T-cell (primary cell): ENCODE measurements around the gene SEH1L. TPM values are rescaled to one million over a fixed set of nuclear protein-coding genes. Genes with fewer than 3 reads are reported as not detected.

Experiments used
- ATAC-seq, 4 experiments: fragments of 200-7000 bp in 3 of 4; fragments of 150-1000 bp in 1 of 4; cut with Tn5 transposase; replicated peaks in 1 of 4; 1 replicate in 3 of 4; 2 replicates in 1 of 4; pipeline ENCODE4 v1.10.0; 2021; ENCODE audit warnings: moderate library complexity in 3 of 4, mild to moderate bottlenecking in 2 of 4, moderate number of reproducible peaks in 1 of 4
- CTCF ChIA-PET, 2 donors: fragments of 300-600 bp; sonication (Branson Sonifier 250); formaldehyde crosslinking; loops; one replicate each; lab custom pipeline; 2022; ENCODE audit warnings: antibody characterized with exemption in 2 of 2; lab: Charles Lee
- POLR2A ChIA-PET, 2 donors: fragments of 300-600 bp; sonication (Branson Sonifier 250); formaldehyde crosslinking; loops; one replicate each; lab custom pipeline; 2022; ENCODE audit warnings: antibody characterized with exemption in 2 of 2; lab: Charles Lee
- DNase-seq, 35 experiments: peaks; one replicate each; pipeline versions ENCODE4 v3.0.0 to v3.0.0-alpha.2; 2013 to 2023
- H3K27ac ChIP-seq: one replicate; pipeline ENCODE4 v1.5.1; 2013; ENCODE audit warnings: low read length
- H3K27me3 ChIP-seq, 2 experiments: replicated peaks in 1 of 2; 1 replicate in 1 of 2; 2 replicates in 1 of 2; pipeline versions ENCODE4 v1.6.1 to v1.7.0; 2013; ENCODE audit warnings: low read length in 1 of 2, mixed read lengths in 1 of 2; ENCODE audit not compliant: control insufficient read depth in 2 of 2, insufficient read depth in 2 of 2; ENCODE audit errors: extremely low read depth in 1 of 2
- H3K36me3 ChIP-seq, 2 donors: 1 replicate in 1 of 2; 2 replicates in 1 of 2; pipeline versions ENCODE4 v1.6.1 to v1.7.0; 2013; ENCODE audit warnings: low read length in 1 of 2; ENCODE audit not compliant: control insufficient read depth in 2 of 2, insufficient read depth in 1 of 2; ENCODE audit errors: extremely low read depth in 1 of 2
- H3K4me1 ChIP-seq, 2 experiments: 1 replicate in 1 of 2; 2 replicates in 1 of 2; pipeline versions ENCODE4 v1.6.1 to v1.7.0; 2013; ENCODE audit warnings: low read length in 2 of 2, mixed read lengths in 1 of 2; ENCODE audit not compliant: insufficient read depth in 2 of 2, control insufficient read depth in 1 of 2; ENCODE audit errors: extremely low read depth in 1 of 2
- H3K4me3 ChIP-seq, 2 donors: 1 replicate in 1 of 2; 2 replicates in 1 of 2; pipeline versions ENCODE4 v1.5.1 to v1.7.0; 2013; ENCODE audit warnings: mild to moderate bottlenecking in 2 of 2, low read length in 1 of 2, moderate library complexity in 1 of 2; ENCODE audit not compliant: control insufficient read depth in 1 of 2; ENCODE audit errors: extremely low read depth in 1 of 2
- H3K9me3 ChIP-seq: 2 replicates; pipeline ENCODE4 v1.7.0; 2013
- H3K27ac Mint-ChIP-seq, 2 donors: one replicate each; pipeline ENCODE4 v1.8.0; 2020 to 2021; ENCODE audit warnings: mild to moderate bottlenecking in 2 of 2, mixed read lengths in 2 of 2
- H3K27me3 Mint-ChIP-seq, 2 donors: one replicate each; pipeline ENCODE4 v1.8.0; 2021 to 2022; ENCODE audit warnings: mixed read lengths in 2 of 2
- H3K36me3 Mint-ChIP-seq: one replicate; pipeline ENCODE4 v1.8.0; 2021; ENCODE audit warnings: mixed read lengths
- H3K4me1 Mint-ChIP-seq, 3 donors: one replicate each; pipeline ENCODE4 v1.8.0; 2020 to 2022; ENCODE audit warnings: mixed read lengths in 3 of 3, mild to moderate bottlenecking in 1 of 3
- H3K4me3 Mint-ChIP-seq, 3 donors: one replicate each; pipeline ENCODE4 v1.8.0; 2020 to 2022; ENCODE audit warnings: mild to moderate bottlenecking in 3 of 3, mixed read lengths in 3 of 3, moderate library complexity in 3 of 3
- H3K9me3 Mint-ChIP-seq, 3 donors: one replicate each; pipeline ENCODE4 v1.8.0; 2020 to 2022; ENCODE audit warnings: mixed read lengths in 3 of 3
- WGBS: methylation state at CpG from one replicate; pipeline ENCODE4 v1.1.5; 2013; ENCODE audit warnings: missing lambda C conversion rate; ENCODE audit not compliant: insufficient coverage; 5-methylcytosine and 5-hydroxymethylcytosine counted together
- total RNA-seq, 35 experiments: library from RNA in 6 of 35; stranded (reverse) in 6 of 35; fragments of 120-200 nt in 1 of 35; gene quantifications; one replicate each; pipeline versions ENCODE4 v1.2.1 to v1.2.4 and lab custom pipeline; 2013 to 2026

Gene SEH1L
- total RNA-seq, 5 donors from 2014 or later (not counting 1 experiment from before 2014, with no cell fraction given): 28.4 to 34.9 (median 29.9) TPM

DNA sequence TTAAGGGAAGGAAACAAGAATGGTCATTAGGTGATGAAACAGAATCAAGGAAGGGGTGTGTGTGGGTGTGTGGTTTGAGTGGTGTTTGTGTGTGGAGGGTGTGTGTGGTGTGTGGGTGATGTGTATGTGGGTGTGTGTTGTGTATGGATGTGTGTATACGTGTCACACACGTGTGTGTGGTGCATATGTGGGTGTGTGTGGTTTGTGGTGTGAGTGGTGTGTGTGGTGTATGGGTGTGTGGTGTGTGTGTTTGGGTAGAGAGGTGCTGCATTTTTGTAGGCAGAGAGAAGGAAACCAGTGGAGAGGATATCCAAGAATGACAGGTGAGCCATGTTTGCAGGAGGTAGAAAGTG is 42.3 kb downstream of the SEH1L start:
- no peaks in the 10 kb centered on the region for H3K9me3 ChIP-seq
- peak overlapping the region in 1 of 2 donors; percentile 99 for H3K4me3 ChIP-seq
- peaks cover 2% of the 10 kb centered on the region for H3K36me3 Mint-ChIP-seq
- peak in 17 of 35 experiments; percentile 4 to 51 (median 20) for DNase-seq
- 0% methylated on average over 2 of the region's 2 CpGs for WGBS
- CTCF ChIA-PET: interaction anchor here in 1 of 2 donors (0.6 kb wide), 1 partner anchor 42 kb away, joined by 6 read pairs; no protein-coding TSS in a partner anchor
- H3K27ac Mint-ChIP-seq: peak overlapping the region; percentile 85 to 93
- H3K4me1 Mint-ChIP-seq: peaks cover 14 to 19% (median 16%) of the 10 kb centered on the region in 3 donors
- H3K9me3 Mint-ChIP-seq: no peaks in the 10 kb centered on the region
- H3K27me3 Mint-ChIP-seq: no peaks in the 10 kb centered on the region
- H3K4me3 Mint-ChIP-seq: peak overlapping the region; percentile 93 to 100 (median 94)
- H3K27ac ChIP-seq: no peak overlapping the region
- POLR2A ChIA-PET: interaction anchor here in 1 of 2 donors (0.7 kb wide), 1 partner anchor 13 kb away, joined by 9 read pairs; no protein-coding TSS in a partner anchor
- no peak for ATAC-seq
- H3K4me1 ChIP-seq: peaks cover 14 to 21% of the 10 kb centered on the region in 2 experiments
- H3K36me3 ChIP-seq: peaks cover 0 to 1% of the 10 kb centered on the region in 2 donors
- H3K27me3 ChIP-seq: no peaks in the 10 kb centered on the region

DNA sequence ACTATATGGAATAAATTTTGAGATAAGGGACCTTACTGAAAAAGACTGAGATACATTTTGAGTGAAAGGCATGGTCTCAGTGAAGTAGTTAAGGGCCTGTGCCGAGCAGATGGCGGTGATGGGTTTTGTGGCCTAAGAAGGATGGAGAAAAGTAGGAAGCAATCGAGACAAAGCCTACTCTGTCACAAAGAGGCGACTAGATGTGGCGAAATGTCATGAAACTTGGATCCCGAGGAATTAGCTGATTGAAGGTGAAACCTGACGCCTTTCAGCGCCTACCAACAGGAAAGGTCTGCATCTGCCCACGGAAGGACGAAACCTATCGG is 42.8 kb downstream of the SEH1L start:
- ChIA-PET POLR2A (interaction anchor here (0.5 to 1.5 kb wide), 10 partner anchors 14 to 1141 kb away, joined by 3 to 16 read pairs (median 6); partner anchors contain the start of genes AFG3L2 (in 1 of the 2) and PTPN2 (in 1 of the 2)), CTCF (interaction anchor here (0.6 to 1.1 kb wide), 11 partner anchors 9 to 736 kb away, joined by 3 to 10 read pairs (median 3); partner anchors contain the start of genes FAM210A (in 1 of the 2), PTPN2 (in 1 of the 2), RNMT (in 1 of the 2) and SEH1L (in 1 of the 2))
- peak overlapping the region; percentile 85 to 93 for H3K27ac Mint-ChIP-seq
- H3K27me3 Mint-ChIP-seq: no peaks in the 10 kb centered on the region
- 2% methylated on average over 9 of the region's 11 CpGs for WGBS
- ATAC-seq (peak in 1 of 4 experiments; percentile 1), DNase-seq (no peak)
- Histone ChIP-seq H3K4me1 (peaks cover 14 to 21% of the 10 kb centered on the region in 2 experiments), H3K27me3 (no peaks in the 10 kb centered on the region), H3K36me3 (no peaks in the 10 kb centered on the region), H3K4me3 (peak overlapping the region; percentile 62 to 99), H3K9me3 (no peaks in the 10 kb centered on the region), H3K27ac (peak overlapping the region; percentile 3)
- no peaks in the 10 kb centered on the region for H3K36me3 Mint-ChIP-seq
- H3K4me1 Mint-ChIP-seq: peaks cover 14 to 19% (median 16%) of the 10 kb centered on the region in 3 donors
- no peaks in the 10 kb centered on the region for H3K9me3 Mint-ChIP-seq
- peak overlapping the region; percentile 93 to 100 (median 94) for H3K4me3 Mint-ChIP-seq

DNA sequence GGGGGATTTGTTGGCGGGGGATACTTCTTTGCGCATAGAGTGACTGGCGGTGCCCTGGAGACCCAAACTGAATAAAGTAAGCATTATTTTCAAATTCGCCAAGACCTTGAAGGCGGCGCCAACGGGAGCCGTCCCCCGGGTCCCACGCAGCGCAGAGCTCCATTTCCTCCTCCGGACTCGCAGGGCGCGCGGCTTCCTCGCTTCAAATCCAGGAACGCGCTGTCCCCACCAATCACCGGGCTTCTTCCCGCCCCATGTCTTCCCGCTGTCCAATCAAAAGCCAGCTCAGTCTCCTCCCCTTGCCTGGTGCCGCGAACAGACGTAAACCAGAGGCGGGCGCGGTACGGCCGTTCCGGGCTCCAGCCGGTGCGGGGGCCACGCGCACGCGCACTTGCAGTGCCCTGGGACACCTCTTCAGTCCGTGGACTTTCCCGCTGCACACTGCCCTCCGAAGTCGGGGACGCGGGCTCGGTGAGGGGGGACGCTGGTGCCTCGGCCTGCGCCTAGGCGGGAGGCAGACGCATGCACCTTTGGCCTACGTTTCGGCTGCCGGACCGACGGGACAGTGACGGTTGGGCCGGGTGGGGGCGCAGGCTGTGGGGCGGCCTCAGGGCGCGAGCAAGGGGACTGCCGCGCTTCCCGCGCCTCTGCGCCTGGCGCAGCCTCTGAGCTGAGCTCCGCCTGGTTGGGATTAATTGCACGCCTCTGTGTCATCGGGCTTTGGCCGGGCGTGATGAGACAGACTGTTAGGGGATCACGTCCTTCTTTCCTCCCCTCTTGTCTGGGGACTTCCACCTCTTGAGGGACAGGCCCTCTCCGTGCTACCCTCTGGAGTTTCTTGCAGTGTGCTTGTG is 43.4 kb downstream of the SEH1L start, which contains the start of gene CEP192:
Gene CEP192, plus strand, starts transcription at position 396 of the 854 bp plus-strand sequence. CDS start 8,063 bp downstream, outside the sequence.
- no peaks in the 10 kb centered on the region for H3K9me3 Mint-ChIP-seq
- peak within 1 kb of the TSS; percentile 93 to 100 (median 94) for H3K4me3 Mint-ChIP-seq
- ChIA-PET CTCF (interaction anchor here in 1 of 2 donors (0.6 to 1.1 kb wide), 10 partner anchors 9 to 735 kb away, joined by 3 to 10 read pairs (median 3); partner anchors contain the start of genes FAM210A, PTPN2, RNMT and SEH1L), POLR2A (interaction anchor here (0.5 to 1.5 kb wide), 12 partner anchors 14 to 1141 kb away, joined by 3 to 16 read pairs (median 6); partner anchors contain the start of genes PTPN2 (in 2 of the 2) and AFG3L2 (in 1 of the 2))
- H3K27ac Mint-ChIP-seq: peak within 1 kb of the TSS; percentile 92 to 93
- peak; percentile 94 to 99 (median 96) for ATAC-seq
- whole genome bisulfite sequencing: under 1% methylated on average over 70 of the region's 73 CpGs
- H3K36me3 Mint-ChIP-seq: no peaks in the 10 kb centered on the region
- no peaks in the 10 kb centered on the region for H3K36me3 ChIP-seq
- peak within 1 kb of the TSS; percentile 62 to 99 for H3K4me3 ChIP-seq
- no peaks in the 10 kb centered on the region for H3K27me3 ChIP-seq
- peak; percentile 93 to 99 (median 97) for DNase-seq
- no peaks in the 10 kb centered on the region for H3K27me3 Mint-ChIP-seq
- H3K27ac ChIP-seq: peak within 1 kb of the TSS; percentile 55
- H3K9me3 ChIP-seq: no peaks in the 10 kb centered on the region
- H3K4me1 Mint-ChIP-seq: peaks cover 14 to 19% (median 16%) of the 10 kb centered on the region in 3 donors
- H3K4me1 ChIP-seq: peaks cover 14 to 23% of the 10 kb centered on the region in 2 experiments

DNA sequence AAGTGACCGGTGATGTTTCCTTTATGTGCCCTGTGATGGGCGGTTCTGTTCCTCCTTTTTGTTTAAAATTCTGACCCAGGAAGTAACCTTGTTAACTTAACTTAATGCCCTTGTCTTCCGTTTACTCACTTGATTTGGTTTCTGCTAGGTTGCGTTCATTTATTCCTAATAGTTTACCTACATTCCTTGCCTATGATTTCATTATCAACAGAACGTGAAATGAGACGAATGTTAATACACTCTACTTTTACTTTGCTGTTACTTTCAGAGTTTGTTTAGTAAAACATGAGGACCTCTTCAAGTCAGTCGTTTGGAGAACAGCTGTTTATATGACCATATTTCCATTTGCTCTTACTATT is 44.0 kb downstream of the SEH1L start:
- no peak for ATAC-seq
- ChIA-PET CTCF (no interaction called here), POLR2A (interaction anchor here in 1 of 2 donors (1.5 kb wide), 2 partner anchors 43 to 615 kb away, joined by 9 to 14 read pairs; partner anchors contain the start of gene AFG3L2)
- Histone ChIP-seq H3K9me3 (no peaks in the 10 kb centered on the region), H3K4me1 (peaks cover 14 to 28% of the 10 kb centered on the region in 2 experiments), H3K27ac (peak overlapping the region; percentile 55), H3K27me3 (no peaks in the 10 kb centered on the region), H3K36me3 (no peaks in the 10 kb centered on the region), H3K4me3 (peak overlapping the region; percentile 62 to 99)
- Mint-ChIP-seq H3K9me3 (no peaks in the 10 kb centered on the region), H3K36me3 (no peaks in the 10 kb centered on the region), H3K4me1 (peaks cover 14 to 19% (median 16%) of the 10 kb centered on the region in 3 donors), H3K4me3 (peak overlapping the region; percentile 93 to 100 (median 94)), H3K27me3 (no peaks in the 10 kb centered on the region), H3K27ac (peak overlapping the region; percentile 88 to 92)
- DNase-seq: no peak
- 10% methylated on average over 2 of the region's 7 CpGs for WGBS

DNA sequence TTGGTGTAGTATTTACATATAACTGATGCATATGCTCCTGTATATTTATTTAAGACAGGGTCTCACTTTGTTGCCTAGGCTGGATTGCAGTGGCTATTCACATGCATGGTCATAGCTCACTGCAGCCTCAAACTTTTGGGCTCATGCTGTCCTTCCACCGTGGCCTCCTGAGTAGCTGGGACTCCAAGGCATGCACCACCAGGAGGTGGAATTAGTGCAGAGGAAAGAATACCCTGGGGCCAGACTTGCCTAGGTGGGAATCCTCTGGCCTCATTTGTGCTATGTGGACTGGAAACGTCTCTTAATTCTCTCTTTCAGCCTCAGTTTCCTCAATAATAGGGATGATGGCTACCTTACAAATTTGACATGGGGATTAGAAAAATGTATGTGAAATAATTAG is 45.6 kb downstream of the SEH1L start:
- POLR2A ChIA-PET: no interaction called here
- peak overlapping the region in 2 of 3 donors; percentile 11 to 93 for H3K4me3 Mint-ChIP-seq
- WGBS: 100% methylated on average over 1 of the region's 2 CpGs

DNA sequence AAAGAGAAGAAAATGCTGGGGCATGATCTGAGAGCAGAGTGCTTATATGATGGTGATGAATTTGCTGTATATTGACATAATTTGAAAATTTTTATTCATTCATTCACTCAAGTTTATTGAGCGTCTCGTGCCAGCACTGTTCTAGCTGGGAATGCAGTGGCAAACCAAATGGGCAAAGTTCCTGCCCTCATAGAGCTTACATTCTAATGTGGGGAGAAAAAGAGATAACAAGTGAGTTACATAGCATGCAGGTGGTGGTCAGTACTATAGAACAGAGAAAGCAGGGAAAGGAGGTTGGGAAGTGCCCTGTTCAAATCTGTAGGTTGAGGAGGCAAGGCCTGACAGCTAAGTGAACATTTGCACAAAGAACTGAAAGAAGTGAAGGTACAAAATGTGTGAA is 47.6 kb downstream of the SEH1L start:
- H3K27me3 ChIP-seq: no peaks in the 10 kb centered on the region
- DNase-seq (no peak), ATAC-seq (no peak)
- WGBS: no CpG with 5 or more reads among the region's 2 CpGs
- Mint-ChIP-seq H3K4me1 (peaks cover 21 to 25% (median 24%) of the 10 kb centered on the region in 3 donors), H3K27ac (no peak overlapping the region), H3K9me3 (no peaks in the 10 kb centered on the region), H3K4me3 (no peak overlapping the region), H3K36me3 (peaks cover 5% of the 10 kb centered on the region), H3K27me3 (no peaks in the 10 kb centered on the region)
- H3K4me1 ChIP-seq: peaks cover 10 to 27% of the 10 kb centered on the region in 2 experiments
- H3K36me3 ChIP-seq: peaks cover 0 to 4% of the 10 kb centered on the region in 2 donors
- ChIA-PET CTCF (no interaction called here), POLR2A (interaction anchor here in 1 of 2 donors (0.5 kb wide), 1 partner anchor 271 kb away, joined by 3 read pairs; no protein-coding TSS in a partner anchor)
- H3K27ac ChIP-seq: no peak overlapping the region
- H3K4me3 ChIP-seq: no peak overlapping the region
- H3K9me3 ChIP-seq: no peaks in the 10 kb centered on the region

More for the DNA sequence above, 45.6 kb downstream of the SEH1L start:
- ATAC-seq (no peak), DNase-seq (no peak)
- Histone ChIP-seq H3K4me1 (peaks cover 14 to 32% of the 10 kb centered on the region in 2 experiments), H3K36me3 (no peaks in the 10 kb centered on the region), H3K4me3 (no peak overlapping the region), H3K9me3 (no peaks in the 10 kb centered on the region), H3K27ac (no peak overlapping the region), H3K27me3 (no peaks in the 10 kb centered on the region)
- CTCF ChIA-PET: no interaction called here
- H3K27ac Mint-ChIP-seq: no peak overlapping the region
- no peaks in the 10 kb centered on the region for H3K36me3 Mint-ChIP-seq
- no peaks in the 10 kb centered on the region for H3K9me3 Mint-ChIP-seq
- H3K4me1 Mint-ChIP-seq: peaks cover 20 to 24% (median 23%) of the 10 kb centered on the region in 3 donors
- H3K27me3 Mint-ChIP-seq: no peaks in the 10 kb centered on the region
